Measurements from ENCODE around the gene LEPR.
"Not testable (repeated sequence)": the region's sequence is repeated elsewhere in the genome, so short reads cannot be mapped to it uniquely, and the experiment has no call there.

LEPR gene

GRCh38 chr1:65435987-65436386 is 15.5 kb downstream of the LEPR start:
- no peak overlapping the region for H3K27ac Mint-ChIP-seq
- H3K9me3 Mint-ChIP-seq = no peaks in the 10 kb centered on the region
- DNase-seq (ENCODE audit: low spot score) = no peak
- H3K4me1 Mint-ChIP-seq (ENCODE audit: low read depth) = peaks cover 20% of the 10 kb centered on the region
- no peak overlapping the region for H3K4me3 Mint-ChIP-seq
- no peaks in the 10 kb centered on the region for H3K27me3 Mint-ChIP-seq (ENCODE audit: low read depth)
- H3K36me3 Mint-ChIP-seq (ENCODE audit: low read depth) = peaks cover 10% of the 10 kb centered on the region

- no peaks in the 10 kb centered on the region for H3K27me3 Mint-ChIP-seq (ENCODE audit: low read depth)
- H3K4me3 Mint-ChIP-seq = no peak overlapping the region
- H3K36me3 Mint-ChIP-seq (ENCODE audit: low read depth) = peaks cover 5% of the 10 kb centered on the region
- no peak for DNase-seq (ENCODE audit: low spot score)
- no peaks in the 10 kb centered on the region for H3K9me3 Mint-ChIP-seq
- H3K27ac Mint-ChIP-seq = no peak overlapping the region
- peaks cover 9% of the 10 kb centered on the region for H3K4me1 Mint-ChIP-seq (ENCODE audit: low read depth)
Observed at GRCh38 chr1:65437616-65438015, 17.1 kb downstream of the LEPR start.

GRCh38 chr1:65440322-65440900 is 19.9 kb downstream of the LEPR start:
- Mint-ChIP-seq H3K4me3 (no peak overlapping the region), H3K27me3 (ENCODE audit: low read depth) (no peaks in the 10 kb centered on the region), H3K4me1 (ENCODE audit: low read depth) (peaks cover 9% of the 10 kb centered on the region), H3K9me3 (no peaks in the 10 kb centered on the region), H3K27ac (no peak overlapping the region), H3K36me3 (ENCODE audit: low read depth) (peaks cover 2% of the 10 kb centered on the region)
- DNase-seq (ENCODE audit: low spot score) = no peak

DNA sequence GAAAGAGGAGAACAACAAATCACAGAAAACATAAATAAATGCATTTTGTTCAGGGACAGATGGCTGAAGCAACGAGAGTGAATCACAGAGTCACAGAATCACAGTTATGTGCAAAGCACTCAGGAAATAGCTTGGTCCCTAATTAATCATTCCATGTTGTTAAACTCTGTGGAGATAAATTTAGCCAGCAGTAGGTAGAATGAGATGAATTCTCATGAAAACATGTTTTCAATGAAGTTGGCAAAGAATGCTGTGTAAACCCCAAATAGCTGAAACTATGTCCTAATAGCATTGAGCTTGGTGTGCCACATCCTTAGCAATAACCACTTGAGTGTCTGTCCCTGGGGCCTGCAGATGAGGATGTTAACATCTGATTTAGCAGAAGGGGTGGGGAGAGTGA is 20.4 kb downstream of the LEPR start:
- no peaks in the 10 kb centered on the region for H3K27me3 Mint-ChIP-seq (ENCODE audit: low read depth)
- no peak for DNase-seq (ENCODE audit: low spot score)
- H3K27ac Mint-ChIP-seq = no peak overlapping the region
- H3K4me1 Mint-ChIP-seq (ENCODE audit: low read depth) = peaks cover 9% of the 10 kb centered on the region
- H3K36me3 Mint-ChIP-seq (ENCODE audit: low read depth) = peaks cover 2% of the 10 kb centered on the region
- H3K4me3 Mint-ChIP-seq = no peak overlapping the region
- no peaks in the 10 kb centered on the region for H3K9me3 Mint-ChIP-seq

- Mint-ChIP-seq H3K4me3 (no peak overlapping the region), H3K9me3 (no peaks in the 10 kb centered on the region), H3K27me3 (ENCODE audit: low read depth) (no peaks in the 10 kb centered on the region), H3K27ac (no peak overlapping the region), H3K36me3 (ENCODE audit: low read depth) (peaks cover 2% of the 10 kb centered on the region), H3K4me1 (ENCODE audit: low read depth) (peaks cover 6% of the 10 kb centered on the region)
- no peak for DNase-seq (ENCODE audit: low spot score)
Observed at GRCh38 chr1:65441464-65441863, 21.0 kb downstream of the LEPR start.

GRCh38 chr1:65442442-65442841 is 22.0 kb downstream of the LEPR start:
- no peak overlapping the region for H3K4me3 Mint-ChIP-seq
- no peaks in the 10 kb centered on the region for H3K9me3 Mint-ChIP-seq
- H3K27ac Mint-ChIP-seq = no peak overlapping the region
- no peaks in the 10 kb centered on the region for H3K36me3 Mint-ChIP-seq (ENCODE audit: low read depth)
- no peak for DNase-seq (ENCODE audit: low spot score)
- H3K4me1 Mint-ChIP-seq (ENCODE audit: low read depth) = peaks cover 2% of the 10 kb centered on the region
- H3K27me3 Mint-ChIP-seq (ENCODE audit: low read depth) = peaks cover 3% of the 10 kb centered on the region

GRCh38 chr1:65443647-65444046 is 23.2 kb downstream of the LEPR start:
- H3K27ac Mint-ChIP-seq = no peak overlapping the region
- H3K4me1 Mint-ChIP-seq (ENCODE audit: low read depth) = peaks cover 2% of the 10 kb centered on the region
- H3K36me3 Mint-ChIP-seq (ENCODE audit: low read depth) = no peaks in the 10 kb centered on the region
- H3K9me3 Mint-ChIP-seq = no peaks in the 10 kb centered on the region
- DNase-seq (ENCODE audit: low spot score) = no peak
- H3K4me3 Mint-ChIP-seq = no peak overlapping the region
- peaks cover 6% of the 10 kb centered on the region for H3K27me3 Mint-ChIP-seq (ENCODE audit: low read depth)

GRCh38 chr1:65444128-65444640 is 23.7 kb downstream of the LEPR start:
- Mint-ChIP-seq H3K4me1 (ENCODE audit: low read depth) (peaks cover 2% of the 10 kb centered on the region), H3K36me3 (ENCODE audit: low read depth) (no peaks in the 10 kb centered on the region), H3K27ac (no peak overlapping the region), H3K9me3 (no peaks in the 10 kb centered on the region), H3K4me3 (no peak overlapping the region), H3K27me3 (ENCODE audit: low read depth) (peaks cover 6% of the 10 kb centered on the region)
- no peak for DNase-seq (ENCODE audit: low spot score)

DNA sequence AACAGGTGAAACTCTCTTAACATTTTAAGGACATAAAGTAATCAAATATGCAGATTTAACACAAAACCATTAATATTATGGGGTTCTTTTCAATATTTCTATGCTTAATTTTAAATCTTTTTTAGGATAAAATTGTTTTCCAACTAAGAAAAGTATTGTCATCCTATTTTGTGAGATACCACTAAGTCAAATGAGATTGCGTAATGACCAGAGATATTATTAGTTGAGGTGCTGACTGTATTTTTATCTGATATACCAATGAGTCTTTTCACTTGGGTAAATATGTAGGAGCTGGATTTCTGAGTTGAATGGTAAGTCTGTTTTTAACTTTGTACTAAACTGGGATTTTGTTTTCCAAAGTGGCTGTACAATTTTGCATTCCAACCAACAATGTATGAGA is 25.4 kb downstream of the LEPR start:
- H3K4me1 Mint-ChIP-seq (ENCODE audit: low read depth) = no peaks in the 10 kb centered on the region
- no peak overlapping the region for H3K27ac Mint-ChIP-seq
- H3K4me3 Mint-ChIP-seq = no peak overlapping the region
- DNase-seq (ENCODE audit: low spot score) = no peak
- H3K36me3 Mint-ChIP-seq (ENCODE audit: low read depth) = no peaks in the 10 kb centered on the region
- peaks cover 6% of the 10 kb centered on the region for H3K27me3 Mint-ChIP-seq (ENCODE audit: low read depth)
- H3K9me3 Mint-ChIP-seq = no peaks in the 10 kb centered on the region

GRCh38 chr1:65449214-65449823 is 28.9 kb downstream of the LEPR start:
- H3K4me3 Mint-ChIP-seq = no peak overlapping the region
- H3K27ac Mint-ChIP-seq = no peak overlapping the region
- no peaks in the 10 kb centered on the region for H3K4me1 Mint-ChIP-seq (ENCODE audit: low read depth)
- H3K36me3 Mint-ChIP-seq (ENCODE audit: low read depth) = no peaks in the 10 kb centered on the region
- no peaks in the 10 kb centered on the region for H3K9me3 Mint-ChIP-seq
- H3K27me3 Mint-ChIP-seq (ENCODE audit: low read depth) = peaks cover 6% of the 10 kb centered on the region
- no peak for DNase-seq (ENCODE audit: low spot score)

DNA sequence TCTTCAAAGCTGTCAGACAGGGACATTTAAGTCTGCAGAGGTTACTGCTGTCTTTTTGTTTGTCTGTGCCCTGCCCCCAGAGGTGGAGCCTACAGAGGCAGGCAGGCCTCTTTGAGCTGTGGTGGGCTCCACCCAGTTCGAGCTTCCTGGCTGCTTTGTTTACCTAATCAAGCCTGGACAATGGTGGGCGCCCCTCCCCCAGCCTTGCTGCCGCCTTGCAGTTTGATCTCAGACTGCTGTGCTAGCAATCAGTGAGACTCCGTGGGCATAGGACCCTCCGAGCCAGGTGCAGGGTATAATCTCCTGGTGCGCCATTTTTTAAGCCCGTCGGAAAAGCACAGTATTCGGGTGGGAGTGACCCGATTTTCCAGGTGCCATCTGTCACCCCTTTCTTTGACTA is 35.2 kb downstream of the LEPR start:
- not testable (repeated sequence) for H3K36me3 Mint-ChIP-seq (ENCODE audit: low read depth); H3K27me3 Mint-ChIP-seq (ENCODE audit: low read depth); H3K4me3 Mint-ChIP-seq; H3K9me3 Mint-ChIP-seq; DNase-seq (ENCODE audit: low spot score); H3K27ac Mint-ChIP-seq
- H3K4me1 Mint-ChIP-seq (ENCODE audit: low read depth) = peaks cover 13% of the 10 kb centered on the region

GRCh38 chr1:65456481-65456880 is 36.0 kb downstream of the LEPR start:
- H3K27ac Mint-ChIP-seq = no peak overlapping the region
- no peaks in the 10 kb centered on the region for H3K36me3 Mint-ChIP-seq (ENCODE audit: low read depth)
- peaks cover 13% of the 10 kb centered on the region for H3K4me1 Mint-ChIP-seq (ENCODE audit: low read depth)
- H3K4me3 Mint-ChIP-seq = no peak overlapping the region
- DNase-seq (ENCODE audit: low spot score) = no peak
- no peaks in the 10 kb centered on the region for H3K27me3 Mint-ChIP-seq (ENCODE audit: low read depth)
- H3K9me3 Mint-ChIP-seq = peaks cover 9% of the 10 kb centered on the region

- Mint-ChIP-seq H3K27ac (no peak overlapping the region), H3K36me3 (ENCODE audit: low read depth) (no peaks in the 10 kb centered on the region), H3K4me1 (ENCODE audit: low read depth) (peaks cover 13% of the 10 kb centered on the region), H3K9me3 (peaks cover 9% of the 10 kb centered on the region), H3K4me3 (no peak overlapping the region), H3K27me3 (ENCODE audit: low read depth) (no peaks in the 10 kb centered on the region)
- no peak for DNase-seq (ENCODE audit: low spot score)
Observed at GRCh38 chr1:65457868-65458267, 37.4 kb downstream of the LEPR start.

GRCh38 chr1:65458730-65459396 is 38.4 kb downstream of the LEPR start:
- H3K4me3 Mint-ChIP-seq = no peak overlapping the region
- H3K36me3 Mint-ChIP-seq (ENCODE audit: low read depth) = no peaks in the 10 kb centered on the region
- H3K4me1 Mint-ChIP-seq (ENCODE audit: low read depth) = peaks cover 13% of the 10 kb centered on the region
- DNase-seq (ENCODE audit: low spot score) = no peak
- peaks cover 9% of the 10 kb centered on the region for H3K9me3 Mint-ChIP-seq
- H3K27me3 Mint-ChIP-seq (ENCODE audit: low read depth) = no peaks in the 10 kb centered on the region
- H3K27ac Mint-ChIP-seq = no peak overlapping the region
